GM19328 (cell line): ENCODE measurements around the gene KIF2C.
"Not testable (repeated sequence)": the region's sequence is repeated elsewhere in the genome, so short reads cannot be mapped to it uniquely, and the experiment has no call there.

Experiments
- ATAC-seq: cut with Tn5 transposase; IDR thresholded peaks from one replicate; pipeline ENCODE4 v1.9.1; 2021; ENCODE audit warnings: mild to moderate bottlenecking, moderate library complexity; ENCODE audit not compliant: unreplicated experiment

KIF2C gene

DNA sequence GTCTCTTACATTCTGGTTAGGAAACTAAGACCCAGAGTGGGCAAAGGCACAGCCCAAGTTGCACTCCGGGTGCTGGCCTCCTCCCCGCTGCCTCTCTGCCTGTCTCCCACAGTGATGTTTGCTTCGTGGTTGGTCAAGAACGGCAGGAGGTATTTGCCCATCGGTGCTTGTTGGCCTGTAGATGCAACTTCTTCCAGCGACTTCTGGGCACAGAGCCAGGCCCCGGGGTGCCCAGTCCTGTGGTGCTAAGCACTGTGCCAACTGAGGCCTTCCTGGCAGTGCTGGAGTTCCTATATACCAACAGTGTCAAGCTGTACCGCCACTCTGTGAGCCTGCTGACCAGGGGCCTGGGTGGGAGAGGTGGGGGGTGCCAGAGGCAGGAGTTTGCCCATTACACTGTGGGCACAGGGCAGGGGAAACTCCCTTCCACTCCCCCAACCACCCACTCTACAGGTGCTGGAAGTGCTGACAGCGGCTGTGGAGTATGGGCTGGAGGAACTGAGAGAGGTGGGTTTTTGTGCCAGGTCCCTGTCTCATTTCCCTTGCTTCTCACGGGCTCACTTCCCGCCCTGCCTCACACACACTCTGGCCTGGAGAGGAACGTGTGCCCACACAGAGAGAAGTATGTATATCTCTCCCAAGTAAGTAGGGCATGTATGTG lies 70.6 kb downstream of the KIF2C start:
- no peak for ATAC-seq

GRCh38 chr1:44810762-44811105 lies 71.1 kb downstream of the KIF2C start:
- ATAC-seq: not testable (repeated sequence)

DNA sequence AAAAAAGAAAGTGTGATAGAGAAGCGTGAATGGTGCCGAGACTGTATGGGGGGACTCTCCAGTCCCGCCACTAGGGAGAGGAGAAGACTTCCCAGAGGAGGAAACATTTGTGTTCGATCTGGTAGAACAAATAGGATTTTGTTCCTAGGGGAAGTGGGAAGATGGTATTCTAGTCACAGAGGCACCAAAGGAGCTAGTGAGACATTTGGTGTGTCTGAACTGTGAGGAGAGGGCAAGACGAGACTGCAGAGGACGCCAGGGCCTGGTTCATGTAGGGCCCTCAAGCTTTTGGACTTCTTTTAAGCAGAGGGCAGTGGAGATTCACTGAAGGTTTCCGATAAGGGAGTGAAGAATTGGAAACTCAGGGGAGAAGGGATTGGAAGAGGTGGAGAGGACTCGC lies 71.6 kb downstream of the KIF2C start:
- ATAC-seq: no peak

GRCh38 chr1:44812822-44813543 lies 73.3 kb downstream of the KIF2C start:
- ATAC-seq: no peak

GRCh38 chr1:44815926-44816325 lies 76.3 kb downstream of the KIF2C start:
- ATAC-seq: not testable (repeated sequence)

DNA sequence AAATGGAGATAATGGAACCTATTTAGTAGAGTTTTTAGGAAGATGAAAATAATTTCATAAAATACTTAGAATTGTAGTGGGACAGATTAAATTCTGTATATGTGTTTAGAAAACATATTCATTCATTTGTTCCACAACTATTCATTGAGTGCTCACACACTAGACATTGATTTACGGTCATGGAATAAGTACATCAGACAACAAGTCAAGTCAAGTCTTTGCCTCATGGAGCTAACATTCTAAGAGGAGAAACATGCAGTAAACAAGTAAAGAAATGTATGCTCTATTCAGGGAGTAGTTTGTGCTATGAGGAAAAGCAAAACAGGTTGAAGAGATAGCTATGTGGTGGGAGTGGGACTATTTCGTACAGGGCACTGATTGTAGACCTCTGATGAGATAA lies 77.7 kb downstream of the KIF2C start:
- ATAC-seq: no peak
